A204.1 (cell line): ENCODE data around the gene PFKFB3.
"Not testable (repeated sequence)": the region's sequence is repeated elsewhere in the genome, so short reads cannot be mapped to it uniquely, and the experiment has no call there.

ENCODE experiments used
- FAIRE-seq: peaks from 2 replicates; lab custom pipeline; 2012; peaks lifted over from hg19 to GRCh38; lab: Jason Lieb, UNC

PFKFB3 gene

GRCh38 chr10:6202684-6203330 lies at the start of gene PFKFB3:
PFKFB3 (plus strand) TSS chr10:6202932; CDS start chr10:6203261, 329 bp downstream.
- no peak for FAIRE-seq

GRCh38 chr10:6153845-6154244 lies 48.9 kb upstream of the PFKFB3 start:
- no peak for FAIRE-seq

- FAIRE-seq, result no peak
These were observed 48.2 kb upstream of the PFKFB3 start for GRCh38 chr10:6154566-6154965.

- no peak for FAIRE-seq
These were observed 44.5 kb upstream of the PFKFB3 start for GRCh38 chr10:6158276-6158675.

GRCh38 chr10:6161921-6162320 lies 40.8 kb upstream of the PFKFB3 start:
- no peak for FAIRE-seq

- FAIRE-seq, result no peak
These were observed 40.0 kb upstream of the PFKFB3 start for GRCh38 chr10:6162589-6163356.

GRCh38 chr10:6163364-6164270 lies 39.1 kb upstream of the PFKFB3 start:
- FAIRE-seq, result no peak

GRCh38 chr10:6164271-6165095 lies 38.2 kb upstream of the PFKFB3 start:
- no peak for FAIRE-seq

GRCh38 chr10:6165221-6165725 lies 37.5 kb upstream of the PFKFB3 start:
- FAIRE-seq, result no peak

GRCh38 chr10:6165933-6166332 lies 36.8 kb upstream of the PFKFB3 start:
- FAIRE-seq, result not testable (repeated sequence)

GRCh38 chr10:6167456-6167855 lies 35.3 kb upstream of the PFKFB3 start:
- no peak for FAIRE-seq

GRCh38 chr10:6168084-6168483 lies 34.6 kb upstream of the PFKFB3 start:
- no peak for FAIRE-seq

- FAIRE-seq, result no peak
These were observed 32.1 kb upstream of the PFKFB3 start for GRCh38 chr10:6170638-6171037.

- no peak for FAIRE-seq
These were observed 30.6 kb upstream of the PFKFB3 start for GRCh38 chr10:6171881-6172695.

GRCh38 chr10:6173203-6173602 lies 29.5 kb upstream of the PFKFB3 start:
- no peak for FAIRE-seq

- no peak for FAIRE-seq
These were observed 28.4 kb upstream of the PFKFB3 start for GRCh38 chr10:6174201-6174874.

- FAIRE-seq, result no peak
These were observed 27.2 kb upstream of the PFKFB3 start for GRCh38 chr10:6175329-6176055.

- no peak for FAIRE-seq
These were observed 26.0 kb upstream of the PFKFB3 start for GRCh38 chr10:6176691-6177231.

- no peak for FAIRE-seq
These were observed 24.9 kb upstream of the PFKFB3 start for GRCh38 chr10:6177880-6178281.
